K562 (cell line): Measurements from ENCODE around the gene PBX4. TPM values are rescaled to one million over a fixed set of nuclear protein-coding genes. Genes with fewer than 3 reads are reported as not detected.
A peak's percentile ranks its signal among the peaks of the same experiment; 100 is the strongest.

Source experiments
- ATAC-seq: fragments of 200-7000 bp; cut with Tn5 transposase; 3 replicates; pipeline ENCODE4 v1.9.1; 2020; ENCODE audit warnings: moderate library complexity
- BruUV-seq: library from RNA; stranded (reverse); fragments of 400-500 nt; replicated peaks from 2 replicates; lab custom pipeline; 2021; lab: Mats Ljungman, UMichigan
- CTCF ChIA-PET: fragments of 300-600 bp; formaldehyde crosslinking; extraction: SDS; loops from one replicate; lab custom pipeline; 2021; ENCODE audit warnings: low intra/inter-chr PET ratio; lab: Yijun Ruan, JAX
- POLR2A ChIA-PET: fragments of 300-600, 350-650 bp; sonication (Branson Sonifier 250); formaldehyde crosslinking; extraction: SDS; loops from one replicate; lab custom pipeline; 2021; ENCODE audit warnings: antibody characterized with exemption, inconsistent platforms; lab: Yijun Ruan, JAX
- DNase-seq, 4 experiments: peaks; one replicate each; pipeline versions ENCODE4 v3.0.0 to v3.0.0-alpha.2; 2011 to 2018; ENCODE audit warnings: low spot score in 3 of 4, mixed read lengths in 3 of 4; ENCODE audit errors: extremely low read depth in 1 of 4
- FAIRE-seq: peaks from 2 replicates; lab custom pipeline; 2011; peaks lifted over from hg19 to GRCh38; lab: Jason Lieb, UNC
- H2AFZ ChIP-seq: 2 replicates; pipeline ENCODE4 v1.6.0; 2011; ENCODE audit warnings: low read depth, low read length, control low read depth, inconsistent platforms
- H3K27ac ChIP-seq: fragments of 200-600 bp; 3 replicates; pipeline ENCODE4 v1.8.0; 2011; ENCODE audit warnings: low read depth, mild to moderate bottlenecking, control low read depth, inconsistent platforms, low read length, moderate library complexity, mixed read lengths; ENCODE audit errors: extremely low read depth
- H3K27me3 ChIP-seq, 2 experiments: fragments of 300-600 bp in 1 of 2; 2 replicates in 1 of 2; 3 replicates in 1 of 2; pipeline versions ENCODE4 v1.6.0 to v1.8.0; 2011; ENCODE audit warnings: inconsistent platforms in 2 of 2, low read length in 2 of 2, mild to moderate bottlenecking in 1 of 2, mixed read lengths in 1 of 2, moderate library complexity in 1 of 2; ENCODE audit not compliant: control insufficient read depth in 2 of 2, insufficient read depth in 2 of 2
- H3K36me3 ChIP-seq: fragments of 300-600 bp; 3 replicates; pipeline ENCODE4 v1.8.0; 2011; ENCODE audit warnings: mild to moderate bottlenecking, low read length, inconsistent platforms; ENCODE audit not compliant: control insufficient read depth, insufficient read depth
- H3K4me1 ChIP-seq, 2 experiments: fragments of 200-600 bp in 1 of 2; replicated peaks in 1 of 2; 2 replicates in 1 of 2; 3 replicates in 1 of 2; pipeline versions ENCODE4 v1.5.1 to v1.8.0; 2011; ENCODE audit warnings: inconsistent platforms in 2 of 2, low read length in 2 of 2, mild to moderate bottlenecking in 1 of 2, mixed read lengths in 1 of 2, moderate library complexity in 1 of 2; ENCODE audit not compliant: control insufficient read depth in 2 of 2, insufficient read depth in 2 of 2
- H3K4me2 ChIP-seq: 2 replicates; pipeline ENCODE4 v1.6.1; 2011; ENCODE audit warnings: low read length, control low read depth, inconsistent platforms, mixed read lengths; ENCODE audit not compliant: insufficient read depth
- H3K4me3 ChIP-seq: fragments of 200-600 bp; sonication (generic), shearing (Covaris generic); 2 replicates; pipeline ENCODE4 v1.5.1; 2016; ENCODE audit warnings: control low read depth, inconsistent platforms
- H3K79me2 ChIP-seq: fragments of 200-600 bp; 3 replicates; pipeline ENCODE4 v1.8.0; 2011; ENCODE audit warnings: low read length, inconsistent platforms; ENCODE audit not compliant: control insufficient read depth, insufficient read depth
- H3K9ac ChIP-seq, 2 experiments: 2 replicates each; pipeline versions ENCODE4 v1.6.0 to v1.6.1; 2011; ENCODE audit warnings: low read depth in 2 of 2, low read length in 2 of 2, control low read depth in 1 of 2, inconsistent platforms in 1 of 2, mild to moderate bottlenecking in 1 of 2, mixed read lengths in 1 of 2; ENCODE audit not compliant: insufficient read depth in 1 of 2
- H3K9me1 ChIP-seq: one replicate; pipeline ENCODE4 v1.6.0; 2011; ENCODE audit warnings: inconsistent platforms, mild to moderate bottlenecking, low read length, moderate library complexity; ENCODE audit not compliant: control insufficient read depth, insufficient read depth
- H3K9me3 ChIP-seq: replicated peaks from 2 replicates; pipeline ENCODE4 v1.5.1; 2011; ENCODE audit warnings: low read depth, low read length, inconsistent platforms; ENCODE audit not compliant: control insufficient read depth, insufficient read depth
- H4K20me1 ChIP-seq: replicated peaks from 2 replicates; pipeline ENCODE4 v1.6.1; 2011; ENCODE audit warnings: low read length, inconsistent platforms, mixed read lengths; ENCODE audit not compliant: control insufficient read depth, insufficient read depth
- DIDO1 ChIP-seq: fragments of 450-650 bp; IDR thresholded peaks from 2 replicates; pipeline ENCODE4 v1.6.1; 2016; ENCODE audit warnings: low read depth, missing biosample characterization, missing genetic modification characterization
- NFIX ChIP-seq: fragments of 250-450 bp; sonication (Bioruptor Pico); IDR thresholded peaks from 2 replicates; pipeline ENCODE4 v1.4.0; 2020; ENCODE audit warnings: low read depth, mild to moderate bottlenecking, moderate library complexity
- NR2C1 ChIP-seq, 2 experiments: fragments of 450-650 bp; IDR thresholded peaks; 2 replicates each; pipeline ENCODE4 v1.6.1; 2017; ENCODE audit warnings: mild to moderate bottlenecking in 2 of 2, antibody characterized with exemption in 1 of 2, inconsistent platforms in 1 of 2, missing compliant biosample characterization in 1 of 2, missing genetic modification characterization in 1 of 2
- POLR2G ChIP-seq: fragments of 200-400 bp; formaldehyde crosslinking; IDR thresholded peaks from 2 replicates; pipeline ENCODE4 v1.6.1; 2017; ENCODE audit warnings: low read depth, mild to moderate bottlenecking, antibody characterized with exemption, low read length, moderate library complexity
- ZNF407 ChIP-seq: fragments of 450-650 bp; IDR thresholded peaks from 2 replicates; pipeline ENCODE4 v1.6.1; 2016; ENCODE audit warnings: low read depth
- ZNF609 ChIP-seq: sonication (generic); formaldehyde crosslinking; IDR thresholded peaks from 2 replicates; pipeline ENCODE4 v1.8.1; 2023; ENCODE audit warnings: missing genetic modification reagents, mild to moderate bottlenecking, borderline replicate concordance
- ZNF77 ChIP-seq: fragments of 250-450 bp; sonication (Bioruptor Pico); IDR thresholded peaks from 2 replicates; pipeline ENCODE4 v1.5.0; 2020
- WGBS: fragments of 100-300 bp; shearing (Covaris generic); methylation state at CpG from one replicate; pipeline ENCODE4 v1.1.6; 2016; ENCODE audit warnings: low coverage, mixed read lengths; ENCODE audit not compliant: insufficient coverage; ENCODE audit errors: missing lambda C conversion rate; 5-methylcytosine and 5-hydroxymethylcytosine counted together
- in situ Hi-C: fragments of 300-500 bp; cut with MboI; formaldehyde crosslinking; loops from 4 replicates; pipeline ENCODE4 v1.15.0; 2018; ENCODE audit warnings: inconsistent platforms, mixed read lengths
- intact Hi-C: fragments of 100-400 bp; cut with micrococcal nuclease; formaldehyde crosslinking; loops from 2 replicates; pipeline ENCODE4 v1.14.2; 2022
- polyA plus RNA-seq, 8 experiments: library from polyadenylated mRNA; depleted of rRNA in 4 of 8; stranded (reverse) in 5 of 8; unstranded in 3 of 8; fragments of >200 nt; fragmentation: Nextera tagmentation in 2 of 8; fragmentation: Illumina TruSeq in 1 of 8; extraction: Ambion mirVana in 2 of 8; extraction: Trizol in 1 of 8; gene quantifications; 2 replicates each; pipeline versions ENCODE4 v1.2.1 to v1.2.3, GENCODE V29; 2011 to 2014; ENCODE audit warnings: inconsistent platforms in 1 of 8, missing spikeins in 1 of 8
- total RNA-seq, 7 experiments: library from RNA; depleted of rRNA in 6 of 7; stranded (reverse); fragments of >200 nt in 6 of 7; fragmentation: Illumina TruSeq in 2 of 7; extraction: Trizol in 2 of 7; gene quantifications; 2 replicates each; pipeline versions ENCODE4 v1.2.1 to v1.2.3, GENCODE V29; 2011 to 2021; ENCODE audit warnings: low replicate concordance in 1 of 7

PBX4 gene
- total and polyA plus RNA-seq, 9 of the 15 experiments (the other 6 are each of a cell fraction or from before 2014, with no cell fraction given): 0.11 to 3.8 (median 1.6) TPM; not detected in 1

GRCh38 chr19:19630062-19630414, 11.6 kb upstream of the PBX4 start:
- no TSS peak for BruUV-seq
- no peak for ATAC-seq
- in situ Hi-C loops: loop anchor here (25.0 kb wide), 1 partner anchor 93 kb away; the partner anchor contains the start of genes CILP2 and YJEFN3

More at GRCh38 chr19:19630062-19630414, 11.6 kb upstream of the PBX4 start:
- Histone ChIP-seq H3K4me1 (peaks cover 0 to 17% of the 10 kb centered on the region in 2 experiments; a peak in 2 of 5 replicates), H3K9me1 (no peaks in the 10 kb centered on the region), H3K9me3 (no peaks in the 10 kb centered on the region), H3K4me3 (no peak overlapping the region), H3K4me2 (no peak overlapping the region), H3K79me2 (no peaks in the 10 kb centered on the region), H4K20me1 (no peaks in the 10 kb centered on the region), H3K27ac (no peak overlapping the region), H3K27me3 (no peaks in the 10 kb centered on the region), H3K9ac (no peak overlapping the region), H2AFZ (no peak overlapping the region), H3K36me3 (peaks cover 26% of the 10 kb centered on the region; the same call in 2 of the 3 replicates)
- CTCF ChIA-PET: no interaction called here
- TF ChIP-seq ZNF77 (CRISPR knock-in tag) (no peak), DIDO1 (no peak), NR2C1 (IDR thresholded peaks at IDR 0.05) (no peak), NR2C1 (tag; IDR thresholded peaks at IDR 0.05) (no peak), ZNF407 (no peak), ZNF609 (no peak), NFIX (CRISPR knock-in tag) (no peak), POLR2G (peak; percentile 38; the same call in 1 of the 2 replicates)
- POLR2A ChIA-PET: interaction anchor here (0.5 kb wide), 1 partner anchor 154 kb away, joined by 3 read pairs; no protein-coding TSS in a partner anchor
- DNase-seq (no peak), FAIRE-seq (no peak)
- 100% methylated on average over 7 of the region's 11 CpGs for WGBS
- intact Hi-C loops: no loop called here
